MM.1S (cell line): Measurements from ENCODE around the gene VAX1.

Experiments
- EZH2 ChIP-seq: fragments of 300-600 bp; sonication (generic); optimal IDR thresholded peaks from 2 replicates; pipeline ENCODE3; 2017; ENCODE audit warnings: low read depth, mild to moderate bottlenecking, antibody characterized with exemption, low read length, mixed read lengths
- TF ChIP-seq, protein P1 (sequence below): fragments of 300-600 bp; sonication (generic); IDR thresholded peaks from 2 replicates; pipeline ENCODE4 v1.5.1; 2016; ENCODE audit warnings: antibody characterized with exemption, low read length, mixed read lengths

DNA sequence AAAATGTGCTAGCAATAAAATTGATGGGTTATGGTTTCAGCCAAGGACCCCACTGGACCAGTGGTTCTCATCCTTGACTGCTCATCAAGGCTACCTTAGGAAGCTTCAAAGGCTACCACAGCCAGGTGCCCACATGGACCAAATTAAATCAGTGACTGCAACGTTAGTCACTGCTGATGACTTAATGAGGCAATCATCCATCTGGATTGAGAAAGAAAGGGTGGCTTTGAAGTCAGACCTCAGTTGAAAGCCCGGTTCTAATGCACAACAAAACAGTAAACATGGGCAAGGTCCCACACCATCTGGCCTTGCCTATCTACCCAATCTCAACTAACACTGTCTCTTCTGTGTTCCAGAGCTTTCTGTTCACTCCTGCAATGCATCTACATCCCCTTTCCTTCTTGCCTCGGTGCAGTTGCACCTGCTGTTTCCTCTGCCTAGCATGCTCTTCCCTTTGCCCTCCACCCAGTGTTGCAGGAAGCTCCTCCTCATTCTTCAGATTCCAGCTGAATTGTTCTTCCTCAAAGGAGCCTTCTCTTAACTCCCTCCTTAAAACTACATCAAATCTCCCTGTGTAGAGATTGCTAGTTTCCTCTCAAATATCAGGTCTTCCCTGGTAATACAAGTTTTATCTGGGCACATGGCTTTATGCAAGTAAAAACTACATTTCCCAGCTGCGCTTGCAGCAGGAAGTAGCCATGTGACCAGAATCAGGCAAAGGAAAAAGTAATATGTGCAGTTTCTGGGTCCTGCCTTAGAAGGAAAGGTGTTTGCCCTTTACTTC is 49.0 kb upstream of the VAX1 start:
- TF ChIP-seq, protein P1, sequence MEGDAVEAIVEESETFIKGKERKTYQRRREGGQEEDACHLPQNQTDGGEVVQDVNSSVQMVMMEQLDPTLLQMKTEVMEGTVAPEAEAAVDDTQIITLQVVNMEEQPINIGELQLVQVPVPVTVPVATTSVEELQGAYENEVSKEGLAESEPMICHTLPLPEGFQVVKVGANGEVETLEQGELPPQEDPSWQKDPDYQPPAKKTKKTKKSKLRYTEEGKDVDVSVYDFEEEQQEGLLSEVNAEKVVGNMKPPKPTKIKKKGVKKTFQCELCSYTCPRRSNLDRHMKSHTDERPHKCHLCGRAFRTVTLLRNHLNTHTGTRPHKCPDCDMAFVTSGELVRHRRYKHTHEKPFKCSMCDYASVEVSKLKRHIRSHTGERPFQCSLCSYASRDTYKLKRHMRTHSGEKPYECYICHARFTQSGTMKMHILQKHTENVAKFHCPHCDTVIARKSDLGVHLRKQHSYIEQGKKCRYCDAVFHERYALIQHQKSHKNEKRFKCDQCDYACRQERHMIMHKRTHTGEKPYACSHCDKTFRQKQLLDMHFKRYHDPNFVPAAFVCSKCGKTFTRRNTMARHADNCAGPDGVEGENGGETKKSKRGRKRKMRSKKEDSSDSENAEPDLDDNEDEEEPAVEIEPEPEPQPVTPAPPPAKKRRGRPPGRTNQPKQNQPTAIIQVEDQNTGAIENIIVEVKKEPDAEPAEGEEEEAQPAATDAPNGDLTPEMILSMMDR = no peak
- no peak for TF ChIP-seq EZH2
